K562 (cell line): Measurements from ENCODE around the gene ARHGAP26. TPM values are rescaled to one million over a fixed set of nuclear protein-coding genes. Genes with fewer than 3 reads are reported as not detected.

ENCODE experiments used
- ATF1 ChIP-seq, 2 experiments: fragments of 450-650 bp in 1 of 2; IDR thresholded peaks; 2 replicates each; pipeline ENCODE4 v1.6.1; 2016; ENCODE audit warnings: missing compliant biosample characterization in 1 of 2, missing genetic modification characterization in 1 of 2
- FOXA3 ChIP-seq, 2 experiments: fragments of 450-650 bp in 1 of 2; sonication (generic) in 1 of 2; formaldehyde crosslinking; IDR thresholded peaks in 1 of 2; conservative IDR thresholded peaks in 1 of 2; 2 replicates each; pipeline versions ENCODE4 v1.4.0 to v1.8.0; 2020 to 2022; ENCODE audit warnings: mild to moderate bottlenecking in 2 of 2, missing genetic modification reagents in 1 of 2
- KAT2B ChIP-seq: IDR thresholded peaks from one replicate; pipeline ENCODE4 v1.6.1; 2012; ENCODE audit warnings: low read depth, mild to moderate bottlenecking, control low read depth, inconsistent platforms, low read length, moderate library complexity
- LCOR ChIP-seq: sonication (generic); formaldehyde crosslinking; IDR thresholded peaks from 2 replicates; pipeline ENCODE4 v1.8.0; 2022; ENCODE audit warnings: mild to moderate bottlenecking, missing genetic modification reagents
- NFIX ChIP-seq: fragments of 250-450 bp; sonication (Bioruptor Pico); IDR thresholded peaks from 2 replicates; pipeline ENCODE4 v1.4.0; 2020; ENCODE audit warnings: low read depth, mild to moderate bottlenecking, moderate library complexity
- SLC30A9 ChIP-seq: fragments of 250-450 bp; sonication (Bioruptor Pico); IDR thresholded peaks from 2 replicates; pipeline ENCODE4 v1.8.0; 2022; ENCODE audit warnings: mild to moderate bottlenecking, moderate library complexity
- TEAD2 ChIP-seq: fragments of 450-650 bp; IDR thresholded peaks from 2 replicates; pipeline ENCODE4 v1.6.1; 2016; ENCODE audit warnings: missing genetic modification characterization, control low read depth, missing compliant biosample characterization
- U2AF2 ChIP-seq: fragments of 200-400 bp; formaldehyde crosslinking; optimal IDR thresholded peaks from 2 replicates; pipeline ENCODE3; 2017; ENCODE audit warnings: low read depth, mild to moderate bottlenecking, low read length
- ZBED1 ChIP-seq: IDR thresholded peaks from 2 replicates; pipeline ENCODE4 v1.6.1; 2014
- ZBTB1 ChIP-seq: sonication (generic); formaldehyde crosslinking; IDR thresholded peaks from 2 replicates; pipeline ENCODE4 v1.8.1; 2023; ENCODE audit warnings: missing genetic modification reagents, low read depth, mild to moderate bottlenecking, borderline replicate concordance
- ZBTB7A ChIP-seq: IDR thresholded peaks from 2 replicates; pipeline ENCODE4 v1.6.1; 2011; ENCODE audit warnings: low read depth, mild to moderate bottlenecking, low read length, moderate library complexity, borderline replicate concordance; ENCODE audit not compliant: control insufficient read depth
- ZNF217 ChIP-seq: sonication (generic); formaldehyde crosslinking; IDR thresholded peaks from 2 replicates; pipeline ENCODE4 v1.8.0; 2022; ENCODE audit warnings: mild to moderate bottlenecking, missing genetic modification reagents
- polyA plus RNA-seq, 8 experiments: library from polyadenylated mRNA; depleted of rRNA in 4 of 8; stranded (reverse) in 5 of 8; unstranded in 3 of 8; fragments of >200 nt; fragmentation: Nextera tagmentation in 2 of 8; fragmentation: Illumina TruSeq in 1 of 8; extraction: Ambion mirVana in 2 of 8; extraction: Trizol in 1 of 8; gene quantifications; 2 replicates each; pipeline versions ENCODE4 v1.2.1 to v1.2.3, GENCODE V29; 2011 to 2014; ENCODE audit warnings: inconsistent platforms in 1 of 8, missing spikeins in 1 of 8
- total RNA-seq, 7 experiments: library from RNA; depleted of rRNA in 6 of 7; stranded (reverse); fragments of >200 nt in 6 of 7; fragmentation: Illumina TruSeq in 2 of 7; extraction: Trizol in 2 of 7; gene quantifications; 2 replicates each; pipeline versions ENCODE4 v1.2.1 to v1.2.3, GENCODE V29; 2011 to 2021; ENCODE audit warnings: low replicate concordance in 1 of 7
- TF ChIP-seq, protein P1 (sequence below): fragments of 450-650 bp; IDR thresholded peaks from 2 replicates; pipeline ENCODE4 v1.6.1; 2016; ENCODE audit warnings: low read depth
- TF ChIP-seq, protein P2 (sequence below), 2 experiments: fragments of 450-650 bp in 1 of 2; sonication (generic) in 1 of 2; formaldehyde crosslinking in 1 of 2; IDR thresholded peaks in 1 of 2; conservative IDR thresholded peaks in 1 of 2; 2 replicates each; pipeline versions ENCODE4 v1.6.1 to v1.8.1; 2016 to 2023; ENCODE audit warnings: mild to moderate bottlenecking in 2 of 2, moderate library complexity in 2 of 2, inconsistent platforms in 1 of 2, missing genetic modification reagents in 1 of 2
- TF ChIP-seq, protein P3 (sequence below), 2 experiments: fragments of 450-650 bp in 1 of 2; sonication (generic) in 1 of 2; formaldehyde crosslinking; conservative IDR thresholded peaks; 2 replicates each; pipeline versions ENCODE4 v1.4.0 to v1.8.1; 2020 to 2022; ENCODE audit warnings: mild to moderate bottlenecking in 1 of 2, missing genetic modification reagents in 1 of 2

ARHGAP26 gene
- total and polyA plus RNA-seq, 9 of the 15 experiments (the other 6 are each of a cell fraction or from before 2014, with no cell fraction given) = 0.13 to 1.1 (median 0.55) TPM

DNA sequence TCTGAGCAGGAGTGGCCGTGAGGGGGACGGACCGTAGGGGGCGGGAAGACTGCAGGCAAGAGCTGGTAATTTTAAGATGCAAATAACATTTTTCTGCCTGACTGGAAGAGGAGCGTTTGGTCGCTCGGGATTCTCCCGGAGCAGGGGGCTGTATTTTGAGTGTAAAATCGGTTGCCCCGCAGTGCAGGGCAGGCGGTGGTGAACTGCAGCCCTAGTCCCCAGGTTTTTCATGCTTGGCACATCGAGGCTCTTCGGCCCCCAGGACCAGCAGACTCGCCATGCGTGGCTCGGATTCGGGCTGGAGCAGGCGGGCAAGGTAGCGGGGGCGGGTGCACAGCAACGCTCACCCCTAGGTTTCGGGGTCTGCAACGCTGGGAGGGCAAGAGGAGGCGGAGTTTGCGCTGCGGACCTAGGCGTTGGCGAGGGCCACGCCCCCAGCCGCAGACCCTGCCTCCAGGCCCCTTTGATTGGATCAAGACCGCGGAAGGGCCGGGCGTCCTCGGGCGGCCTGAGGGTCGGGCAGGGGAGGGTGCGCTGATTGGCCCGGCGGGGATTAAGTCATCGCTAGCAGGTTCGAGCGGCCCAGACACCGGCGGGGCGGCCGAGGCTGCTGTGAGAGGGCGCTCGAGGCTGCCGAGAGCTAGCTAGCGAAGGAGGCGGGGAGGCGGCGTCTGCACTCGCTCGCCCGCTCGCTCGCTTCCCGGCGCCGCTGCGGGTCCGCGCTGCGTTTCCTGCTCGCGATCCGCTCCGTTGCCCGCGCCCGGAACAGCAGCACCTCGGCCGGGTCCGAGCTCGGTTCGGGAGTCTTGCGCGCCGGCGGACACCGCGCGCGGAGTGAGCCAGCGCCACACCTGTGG is at the start of gene ARHGAP26 (continued):
- TF ChIP-seq, protein P1, sequence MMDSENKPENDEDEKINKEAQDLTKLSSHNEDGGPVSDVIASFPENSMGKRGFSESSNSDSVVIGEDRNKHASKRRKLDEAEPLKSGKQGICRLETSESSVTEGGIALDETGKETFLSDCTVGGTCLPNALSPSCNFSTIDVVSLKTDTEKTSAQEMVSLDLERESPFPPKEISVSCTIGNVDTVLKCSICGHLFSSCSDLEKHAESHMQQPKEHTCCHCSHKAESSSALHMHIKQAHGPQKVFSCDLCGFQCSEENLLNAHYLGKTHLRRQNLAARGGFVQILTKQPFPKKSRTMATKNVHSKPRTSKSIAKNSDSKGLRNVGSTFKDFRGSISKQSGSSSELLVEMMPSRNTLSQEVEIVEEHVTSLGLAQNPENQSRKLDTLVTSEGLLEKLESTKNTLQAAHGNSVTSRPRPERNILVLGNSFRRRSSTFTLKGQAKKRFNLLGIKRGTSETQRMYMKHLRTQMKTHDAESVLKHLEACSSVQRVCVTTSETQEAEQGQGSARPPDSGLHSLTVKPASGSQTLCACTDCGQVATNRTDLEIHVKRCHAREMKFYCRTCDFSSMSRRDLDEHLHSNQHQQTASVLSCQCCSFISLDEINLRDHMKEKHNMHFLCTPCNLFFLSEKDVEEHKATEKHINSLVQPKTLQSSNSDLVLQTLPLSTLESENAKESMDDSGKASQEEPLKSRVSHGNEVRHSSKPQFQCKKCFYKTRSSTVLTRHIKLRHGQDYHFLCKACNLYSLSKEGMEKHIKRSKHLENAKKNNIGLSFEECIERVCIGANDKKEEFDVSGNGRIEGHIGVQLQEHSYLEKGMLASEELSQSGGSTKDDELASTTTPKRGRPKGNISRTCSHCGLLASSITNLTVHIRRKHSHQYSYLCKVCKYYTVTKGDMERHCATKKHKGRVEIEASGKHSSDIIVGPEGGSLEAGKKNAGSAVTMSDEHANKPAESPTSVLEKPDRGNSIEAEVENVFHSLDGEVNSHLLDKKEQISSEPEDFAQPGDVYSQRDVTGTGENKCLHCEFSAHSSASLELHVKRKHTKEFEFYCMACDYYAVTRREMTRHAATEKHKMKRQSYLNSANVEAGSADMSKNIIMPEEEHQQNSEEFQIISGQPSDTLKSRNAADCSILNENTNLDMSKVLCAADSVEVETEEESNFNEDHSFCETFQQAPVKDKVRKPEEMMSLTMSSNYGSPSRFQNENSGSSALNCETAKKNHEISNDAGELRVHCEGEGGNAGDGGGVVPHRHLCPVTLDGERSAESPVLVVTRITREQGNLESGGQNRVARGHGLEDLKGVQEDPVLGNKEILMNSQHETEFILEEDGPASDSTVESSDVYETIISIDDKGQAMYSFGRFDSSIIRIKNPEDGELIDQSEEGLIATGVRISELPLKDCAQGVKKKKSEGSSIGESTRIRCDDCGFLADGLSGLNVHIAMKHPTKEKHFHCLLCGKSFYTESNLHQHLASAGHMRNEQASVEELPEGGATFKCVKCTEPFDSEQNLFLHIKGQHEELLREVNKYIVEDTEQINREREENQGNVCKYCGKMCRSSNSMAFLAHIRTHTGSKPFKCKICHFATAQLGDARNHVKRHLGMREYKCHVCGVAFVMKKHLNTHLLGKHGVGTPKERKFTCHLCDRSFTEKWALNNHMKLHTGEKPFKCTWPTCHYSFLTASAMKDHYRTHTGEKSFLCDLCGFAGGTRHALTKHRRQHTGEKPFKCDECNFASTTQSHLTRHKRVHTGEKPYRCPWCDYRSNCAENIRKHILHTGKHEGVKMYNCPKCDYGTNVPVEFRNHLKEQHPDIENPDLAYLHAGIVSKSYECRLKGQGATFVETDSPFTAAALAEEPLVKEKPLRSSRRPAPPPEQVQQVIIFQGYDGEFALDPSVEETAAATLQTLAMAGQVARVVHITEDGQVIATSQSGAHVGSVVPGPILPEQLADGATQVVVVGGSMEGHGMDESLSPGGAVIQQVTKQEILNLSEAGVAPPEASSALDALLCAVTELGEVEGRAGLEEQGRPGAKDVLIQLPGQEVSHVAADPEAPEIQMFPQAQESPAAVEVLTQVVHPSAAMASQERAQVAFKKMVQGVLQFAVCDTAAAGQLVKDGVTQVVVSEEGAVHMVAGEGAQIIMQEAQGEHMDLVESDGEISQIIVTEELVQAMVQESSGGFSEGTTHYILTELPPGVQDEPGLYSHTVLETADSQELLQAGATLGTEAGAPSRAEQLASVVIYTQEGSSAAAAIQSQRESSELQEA = no peak
- TF ChIP-seq ZNF217 (CRISPR knock-in tag) (no peak), ZBTB1 (CRISPR knock-in tag) (no peak), LCOR (CRISPR knock-in tag) (no peak), ZBTB7A (no peak), SLC30A9 (CRISPR knock-in tag) (no peak), TEAD2 (tag) (no peak), ATF1 (CRISPR knock-in tag; IDR thresholded peaks at IDR 0.05) (no peak), ATF1 (tag; IDR thresholded peaks at IDR 0.05) (peak; percentile 78), ZBED1 (no peak), KAT2B (no peak), FOXA3 (CRISPR knock-in tag; conservative IDR thresholded peaks at IDR 0.05 in 1 of 2, IDR thresholded peaks at IDR 0.05 in 1 of 2) (no peak), U2AF2 (no peak), NFIX (CRISPR knock-in tag) (no peak)
- TF ChIP-seq, protein P2, sequence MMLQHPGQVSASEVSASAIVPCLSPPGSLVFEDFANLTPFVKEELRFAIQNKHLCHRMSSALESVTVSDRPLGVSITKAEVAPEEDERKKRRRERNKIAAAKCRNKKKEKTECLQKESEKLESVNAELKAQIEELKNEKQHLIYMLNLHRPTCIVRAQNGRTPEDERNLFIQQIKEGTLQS (IDR thresholded peaks at IDR 0.05) = peak; percentile 53
- TF ChIP-seq, protein P2 (CRISPR knock-in tag; conservative IDR thresholded peaks at IDR 0.05) = no peak
- TF ChIP-seq, protein P3, sequence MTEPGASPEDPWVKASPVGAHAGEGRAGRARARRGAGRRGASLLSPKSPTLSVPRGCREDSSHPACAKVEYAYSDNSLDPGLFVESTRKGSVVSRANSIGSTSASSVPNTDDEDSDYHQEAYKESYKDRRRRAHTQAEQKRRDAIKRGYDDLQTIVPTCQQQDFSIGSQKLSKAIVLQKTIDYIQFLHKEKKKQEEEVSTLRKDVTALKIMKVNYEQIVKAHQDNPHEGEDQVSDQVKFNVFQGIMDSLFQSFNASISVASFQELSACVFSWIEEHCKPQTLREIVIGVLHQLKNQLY (CRISPR knock-in tag; conservative IDR thresholded peaks at IDR 0.05) = no peak
